Adrenal gland (tissue), 5 donors: ENCODE results near the gene HJURP.

Experiments used
- POLR2A ChIP-seq, 2 donors: fragments of 450-650 bp; IDR thresholded peaks; one replicate each; pipeline ENCODE4 v1.6.1; 2017; ENCODE audit warnings: antibody characterized with exemption in 2 of 2, mild to moderate bottlenecking in 2 of 2, moderate library complexity in 1 of 2
- TF ChIP-seq, protein P1 (sequence below), 6 experiments: fragments of 450-650 bp in 4 of 6; fragments of 200-600 bp in 2 of 6; sonication (generic) in 1 of 6; IDR thresholded peaks; 1 replicate in 5 of 6; 2 replicates in 1 of 6; pipeline versions ENCODE4 v1.5.1 to v1.8.0; 2016 to 2021; ENCODE audit warnings: antibody characterized with exemption in 6 of 6, mild to moderate bottlenecking in 2 of 6, moderate library complexity in 1 of 6
- donor health status: DM: no; HTN: no; CAD: no.

DNA sequence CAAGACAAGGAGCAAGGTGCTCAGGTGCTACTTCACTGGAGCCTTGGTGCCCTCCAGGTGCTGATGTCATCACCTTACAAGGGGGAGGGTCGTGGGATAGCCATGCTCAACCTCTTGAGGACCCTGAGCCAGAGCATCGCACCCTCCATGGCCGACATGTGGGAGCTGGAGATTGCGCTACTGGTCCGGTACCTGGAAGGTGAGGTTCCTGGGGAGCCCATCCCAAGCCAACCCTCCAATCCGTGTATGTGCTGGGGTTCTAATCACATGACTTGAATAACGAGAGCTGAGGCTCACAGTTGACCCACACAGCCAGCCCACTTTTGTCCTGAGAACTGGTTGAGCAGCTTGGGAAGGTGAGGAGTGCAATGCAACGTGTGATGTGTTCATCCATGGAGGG is 50.3 kb downstream of the HJURP start:
- TF ChIP-seq, protein P1, sequence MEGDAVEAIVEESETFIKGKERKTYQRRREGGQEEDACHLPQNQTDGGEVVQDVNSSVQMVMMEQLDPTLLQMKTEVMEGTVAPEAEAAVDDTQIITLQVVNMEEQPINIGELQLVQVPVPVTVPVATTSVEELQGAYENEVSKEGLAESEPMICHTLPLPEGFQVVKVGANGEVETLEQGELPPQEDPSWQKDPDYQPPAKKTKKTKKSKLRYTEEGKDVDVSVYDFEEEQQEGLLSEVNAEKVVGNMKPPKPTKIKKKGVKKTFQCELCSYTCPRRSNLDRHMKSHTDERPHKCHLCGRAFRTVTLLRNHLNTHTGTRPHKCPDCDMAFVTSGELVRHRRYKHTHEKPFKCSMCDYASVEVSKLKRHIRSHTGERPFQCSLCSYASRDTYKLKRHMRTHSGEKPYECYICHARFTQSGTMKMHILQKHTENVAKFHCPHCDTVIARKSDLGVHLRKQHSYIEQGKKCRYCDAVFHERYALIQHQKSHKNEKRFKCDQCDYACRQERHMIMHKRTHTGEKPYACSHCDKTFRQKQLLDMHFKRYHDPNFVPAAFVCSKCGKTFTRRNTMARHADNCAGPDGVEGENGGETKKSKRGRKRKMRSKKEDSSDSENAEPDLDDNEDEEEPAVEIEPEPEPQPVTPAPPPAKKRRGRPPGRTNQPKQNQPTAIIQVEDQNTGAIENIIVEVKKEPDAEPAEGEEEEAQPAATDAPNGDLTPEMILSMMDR (IDR thresholded peaks at IDR 0.05), result no peak
- TF ChIP-seq POLR2A (IDR thresholded peaks at IDR 0.05), result no peak
